Ureter (tissue), 1 donor: ENCODE measurements around the gene CNTNAP2. TPM values are rescaled to one million over a fixed set of nuclear protein-coding genes. Genes with fewer than 3 reads are reported as not detected.

Source experiments
- DNase-seq: peaks from one replicate; pipeline ENCODE4 v3.0.0-alpha.2; 2020; ENCODE audit warnings: low spot score
- total RNA-seq: library from RNA; stranded (reverse); gene quantifications from one replicate; pipeline ENCODE4 v1.2.4, GENCODE V29; 2023
- donor health status: DM: yes; HTN: yes; CAD: no.

Gene CNTNAP2
- total RNA-seq, 1 donor from 2014 or later, result 0.21 TPM

GRCh38 chr7:147400221-147400689 is 1283.7 kb downstream of the CNTNAP2 start:
- DNase-seq, result no peak

- no peak for DNase-seq
Observed at GRCh38 chr7:147400925-147401324, 1284.3 kb downstream of the CNTNAP2 start.

GRCh38 chr7:147405621-147406020 is 1289.0 kb downstream of the CNTNAP2 start:
- no peak for DNase-seq

DNA sequence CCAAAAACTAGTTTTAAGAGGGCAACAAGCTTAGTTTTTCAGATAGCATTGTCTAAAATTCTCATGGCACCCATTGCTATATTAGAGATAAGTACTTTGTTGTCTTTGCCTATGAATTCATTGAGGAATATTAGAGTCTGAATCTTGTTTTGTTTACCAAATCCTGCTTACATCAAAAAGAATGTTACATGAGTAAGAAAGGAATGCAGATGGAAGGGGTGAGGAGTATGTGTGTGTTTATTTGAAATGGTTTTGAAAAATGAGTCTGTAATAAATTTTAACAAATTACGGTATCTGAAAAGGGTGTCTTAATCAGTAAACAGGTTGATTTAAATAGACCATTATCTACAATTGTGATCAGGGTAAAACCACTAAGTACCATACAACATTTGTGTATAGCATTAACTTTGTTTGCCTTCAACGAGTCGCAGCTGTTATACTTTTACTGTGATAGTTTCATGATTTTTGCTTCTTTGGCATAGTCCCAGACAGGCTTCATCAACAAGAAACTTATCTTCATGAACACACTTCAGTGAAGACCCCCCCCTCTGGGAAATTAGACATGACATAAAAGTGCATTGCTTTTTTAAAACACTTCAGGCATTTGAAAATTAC is 1290.0 kb downstream of the CNTNAP2 start:
- DNase-seq, result no peak

- no peak for DNase-seq
Observed at GRCh38 chr7:147411096-147411495, 1294.5 kb downstream of the CNTNAP2 start.

GRCh38 chr7:147412109-147412508 is 1295.5 kb downstream of the CNTNAP2 start:
- no peak for DNase-seq

- DNase-seq, result no peak
Observed at GRCh38 chr7:147412782-147413556, 1296.4 kb downstream of the CNTNAP2 start.

GRCh38 chr7:147413557-147413870 is 1296.9 kb downstream of the CNTNAP2 start:
- no peak for DNase-seq

- no peak for DNase-seq
Observed at GRCh38 chr7:147415991-147416390, 1299.4 kb downstream of the CNTNAP2 start.

- no peak for DNase-seq
Observed at GRCh38 chr7:147418966-147419365, 1302.4 kb downstream of the CNTNAP2 start.

- DNase-seq, result no peak
Observed at GRCh38 chr7:147423875-147424274, 1307.3 kb downstream of the CNTNAP2 start.

DNA sequence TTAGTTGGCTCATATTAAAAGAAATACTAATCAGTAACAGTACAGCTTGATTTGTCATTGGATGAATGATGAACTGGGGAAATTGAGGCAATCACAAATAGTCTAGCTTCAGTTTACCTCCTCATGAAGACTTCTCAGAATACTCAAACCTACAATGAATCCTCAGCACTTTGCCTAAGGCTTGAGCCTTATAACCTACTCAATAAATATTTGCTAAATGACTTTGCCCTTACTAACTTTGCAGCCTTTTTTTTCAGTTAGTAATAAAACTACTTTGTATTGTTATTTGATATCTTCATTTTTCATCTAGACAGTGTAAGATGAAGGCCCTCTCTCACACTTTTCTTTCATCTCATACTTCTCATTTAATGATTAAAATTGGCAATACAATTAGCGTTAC is 1311.5 kb downstream of the CNTNAP2 start:
- DNase-seq, result no peak

DNA sequence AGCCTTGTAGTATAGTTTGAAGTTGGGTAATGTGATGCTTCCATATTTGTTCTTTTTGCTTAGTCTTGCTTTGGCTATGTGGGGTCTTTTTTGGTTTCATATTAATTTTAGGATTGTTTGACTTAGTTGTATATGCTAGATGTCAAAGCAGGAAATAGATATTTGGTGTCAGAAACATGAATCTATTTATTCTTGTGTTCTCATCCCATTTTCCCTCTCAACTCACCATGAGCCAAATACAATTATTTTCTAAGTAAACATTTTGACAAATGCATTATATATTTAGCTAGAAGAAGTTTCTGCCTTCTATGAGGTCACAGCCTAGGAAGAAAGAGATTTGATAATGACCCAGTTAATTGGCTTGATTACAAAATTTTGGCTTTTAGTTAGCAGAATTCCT is 1313.4 kb downstream of the CNTNAP2 start:
- DNase-seq, result no peak

DNA sequence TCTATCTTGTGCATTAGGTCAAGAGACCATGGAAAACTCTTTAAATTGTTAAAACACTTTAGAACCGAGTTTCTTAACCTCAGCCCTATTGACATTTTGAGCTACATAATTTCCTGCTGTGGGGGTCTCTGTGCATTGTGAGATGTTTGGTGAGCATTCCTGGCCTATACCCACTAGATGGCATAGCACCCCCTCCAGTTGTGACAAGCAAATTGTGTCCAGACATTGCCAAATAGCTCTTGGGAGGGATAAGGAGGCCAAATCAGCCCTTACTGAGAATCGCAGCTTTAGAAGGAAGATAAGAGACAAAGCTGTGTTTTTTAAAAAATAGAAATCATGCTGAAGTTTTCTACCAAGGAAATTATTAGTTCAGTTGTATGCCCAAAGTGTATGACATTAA is 1315.5 kb downstream of the CNTNAP2 start:
- no peak for DNase-seq

GRCh38 chr7:147432576-147432975 is 1316.0 kb downstream of the CNTNAP2 start:
- no peak for DNase-seq

- no peak for DNase-seq
Observed at GRCh38 chr7:147436718-147437117, 1320.1 kb downstream of the CNTNAP2 start.

- DNase-seq, result no peak
Observed at GRCh38 chr7:147438216-147438615, 1321.6 kb downstream of the CNTNAP2 start.

- no peak for DNase-seq
Observed at GRCh38 chr7:147443942-147444341, 1327.3 kb downstream of the CNTNAP2 start.

GRCh38 chr7:147452816-147453215 is 1336.2 kb downstream of the CNTNAP2 start:
- DNase-seq, result no peak

- no peak for DNase-seq
Observed at GRCh38 chr7:147465223-147465622, 1348.6 kb downstream of the CNTNAP2 start.

GRCh38 chr7:147472556-147472955 is 1356.0 kb downstream of the CNTNAP2 start:
- DNase-seq, result no peak

DNA sequence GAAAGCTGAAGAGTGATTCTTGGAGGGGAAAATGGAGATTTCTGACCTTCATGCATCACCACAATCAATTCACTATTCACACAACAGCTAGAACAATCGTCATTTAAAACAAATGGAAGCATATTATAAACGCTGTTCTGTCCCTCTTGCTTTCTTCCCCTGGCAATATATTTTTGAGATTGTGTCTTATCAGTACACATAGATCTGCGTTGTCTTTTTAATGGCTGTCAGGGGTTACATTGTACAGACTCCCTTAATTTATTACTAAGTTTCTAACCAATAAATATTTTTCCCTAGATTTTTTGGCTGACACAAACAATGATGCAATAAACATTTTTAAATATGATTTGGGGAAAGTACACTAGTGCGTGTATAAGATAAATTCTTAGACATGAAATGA is 1358.3 kb downstream of the CNTNAP2 start:
- no peak for DNase-seq

GRCh38 chr7:147477526-147477925 is 1360.9 kb downstream of the CNTNAP2 start:
- DNase-seq, result no peak

GRCh38 chr7:147478796-147479195 is 1362.2 kb downstream of the CNTNAP2 start:
- no peak for DNase-seq
